HL-60 (cell line): ENCODE results near the gene ACCSL.

Source experiments
- DNase-seq, 2 experiments: peaks; one replicate each; pipeline ENCODE4 v3.0.0-alpha.2; 2010 to 2020; ENCODE audit warnings: low read depth in 1 of 2, low spot score in 1 of 2
- H3K27ac ChIP-seq: fragments of 250-450 bp; sonication (Bioruptor Pico); replicated peaks from 2 replicates; pipeline ENCODE4 v1.5.1; 2020; ENCODE audit warnings: mild to moderate bottlenecking, moderate library complexity
- H3K27me3 ChIP-seq: fragments of 250-450 bp; sonication (Bioruptor Pico); 2 replicates; pipeline ENCODE4 v1.5.1; 2021; ENCODE audit warnings: mild to moderate bottlenecking, moderate library complexity; ENCODE audit not compliant: insufficient read depth, poor library complexity, severe bottlenecking
- H3K4me3 ChIP-seq: replicated peaks from 2 replicates; pipeline ENCODE4 v1.5.1; 2011; ENCODE audit warnings: mild to moderate bottlenecking, control low read depth, low read length; ENCODE audit not compliant: insufficient read depth
- GABPA ChIP-seq: IDR thresholded peaks from 2 replicates; pipeline ENCODE4 v1.6.1; 2012; ENCODE audit warnings: low read depth
- POLR2AphosphoS5 ChIP-seq: IDR thresholded peaks from 2 replicates; pipeline ENCODE4 v1.6.1; 2012; ENCODE audit warnings: low read depth
- SPI1 ChIP-seq: IDR thresholded peaks from 2 replicates; pipeline ENCODE4 v1.6.1; 2012; ENCODE audit warnings: low read depth, mild to moderate bottlenecking, borderline replicate concordance
- TF ChIP-seq, protein P1 (sequence below): IDR thresholded peaks from one replicate; pipeline ENCODE4 v1.5.1; 2011; ENCODE audit warnings: low read length, control low read depth, inconsistent platforms; ENCODE audit not compliant: insufficient read depth
- TF ChIP-seq, protein P2 (sequence below): IDR thresholded peaks from 2 replicates; pipeline ENCODE4 v1.6.1; 2012; ENCODE audit warnings: low read depth; ENCODE audit not compliant: insufficient replicate concordance

The ACCSL gene

DNA sequence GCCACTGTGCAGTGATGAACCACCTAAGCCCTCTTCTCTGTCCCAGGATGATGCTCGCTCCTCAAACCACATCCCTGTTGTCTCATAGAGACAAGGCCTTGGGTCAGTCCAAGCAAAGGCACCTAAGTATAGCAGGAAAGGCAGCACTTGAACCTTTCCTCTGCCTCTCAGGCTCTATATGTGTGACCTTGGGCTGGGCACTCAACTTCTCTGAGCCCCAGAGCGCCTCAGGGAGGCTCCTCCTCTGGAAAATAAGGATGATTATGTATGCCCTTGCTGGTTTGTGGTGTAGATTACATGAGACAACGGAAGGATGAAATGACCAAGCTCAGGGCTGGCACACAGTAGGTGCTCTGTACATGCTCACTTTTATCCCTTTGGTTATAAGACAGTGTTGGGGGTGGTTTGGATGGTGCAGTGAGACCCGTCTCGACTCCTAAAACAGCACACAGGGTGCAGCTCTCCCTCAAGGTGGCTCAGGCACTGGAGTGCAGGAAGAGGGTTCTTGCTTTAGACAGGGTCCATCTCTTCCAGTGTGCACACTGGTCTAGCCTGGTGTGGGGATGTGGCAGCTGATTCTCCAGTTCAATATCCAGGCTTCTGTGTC, 40.2 kb upstream of the ACCSL start:
- no peaks in the 10 kb centered on the region for H3K27me3 ChIP-seq
- no peak for DNase-seq
- TF ChIP-seq, protein P1, sequence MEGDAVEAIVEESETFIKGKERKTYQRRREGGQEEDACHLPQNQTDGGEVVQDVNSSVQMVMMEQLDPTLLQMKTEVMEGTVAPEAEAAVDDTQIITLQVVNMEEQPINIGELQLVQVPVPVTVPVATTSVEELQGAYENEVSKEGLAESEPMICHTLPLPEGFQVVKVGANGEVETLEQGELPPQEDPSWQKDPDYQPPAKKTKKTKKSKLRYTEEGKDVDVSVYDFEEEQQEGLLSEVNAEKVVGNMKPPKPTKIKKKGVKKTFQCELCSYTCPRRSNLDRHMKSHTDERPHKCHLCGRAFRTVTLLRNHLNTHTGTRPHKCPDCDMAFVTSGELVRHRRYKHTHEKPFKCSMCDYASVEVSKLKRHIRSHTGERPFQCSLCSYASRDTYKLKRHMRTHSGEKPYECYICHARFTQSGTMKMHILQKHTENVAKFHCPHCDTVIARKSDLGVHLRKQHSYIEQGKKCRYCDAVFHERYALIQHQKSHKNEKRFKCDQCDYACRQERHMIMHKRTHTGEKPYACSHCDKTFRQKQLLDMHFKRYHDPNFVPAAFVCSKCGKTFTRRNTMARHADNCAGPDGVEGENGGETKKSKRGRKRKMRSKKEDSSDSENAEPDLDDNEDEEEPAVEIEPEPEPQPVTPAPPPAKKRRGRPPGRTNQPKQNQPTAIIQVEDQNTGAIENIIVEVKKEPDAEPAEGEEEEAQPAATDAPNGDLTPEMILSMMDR, result no peak
- TF ChIP-seq GABPA (no peak), SPI1 (no peak), POLR2AphosphoS5 (no peak)
- TF ChIP-seq, protein P2, sequence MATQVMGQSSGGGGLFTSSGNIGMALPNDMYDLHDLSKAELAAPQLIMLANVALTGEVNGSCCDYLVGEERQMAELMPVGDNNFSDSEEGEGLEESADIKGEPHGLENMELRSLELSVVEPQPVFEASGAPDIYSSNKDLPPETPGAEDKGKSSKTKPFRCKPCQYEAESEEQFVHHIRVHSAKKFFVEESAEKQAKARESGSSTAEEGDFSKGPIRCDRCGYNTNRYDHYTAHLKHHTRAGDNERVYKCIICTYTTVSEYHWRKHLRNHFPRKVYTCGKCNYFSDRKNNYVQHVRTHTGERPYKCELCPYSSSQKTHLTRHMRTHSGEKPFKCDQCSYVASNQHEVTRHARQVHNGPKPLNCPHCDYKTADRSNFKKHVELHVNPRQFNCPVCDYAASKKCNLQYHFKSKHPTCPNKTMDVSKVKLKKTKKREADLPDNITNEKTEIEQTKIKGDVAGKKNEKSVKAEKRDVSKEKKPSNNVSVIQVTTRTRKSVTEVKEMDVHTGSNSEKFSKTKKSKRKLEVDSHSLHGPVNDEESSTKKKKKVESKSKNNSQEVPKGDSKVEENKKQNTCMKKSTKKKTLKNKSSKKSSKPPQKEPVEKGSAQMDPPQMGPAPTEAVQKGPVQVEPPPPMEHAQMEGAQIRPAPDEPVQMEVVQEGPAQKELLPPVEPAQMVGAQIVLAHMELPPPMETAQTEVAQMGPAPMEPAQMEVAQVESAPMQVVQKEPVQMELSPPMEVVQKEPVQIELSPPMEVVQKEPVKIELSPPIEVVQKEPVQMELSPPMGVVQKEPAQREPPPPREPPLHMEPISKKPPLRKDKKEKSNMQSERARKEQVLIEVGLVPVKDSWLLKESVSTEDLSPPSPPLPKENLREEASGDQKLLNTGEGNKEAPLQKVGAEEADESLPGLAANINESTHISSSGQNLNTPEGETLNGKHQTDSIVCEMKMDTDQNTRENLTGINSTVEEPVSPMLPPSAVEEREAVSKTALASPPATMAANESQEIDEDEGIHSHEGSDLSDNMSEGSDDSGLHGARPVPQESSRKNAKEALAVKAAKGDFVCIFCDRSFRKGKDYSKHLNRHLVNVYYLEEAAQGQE, result no peak
- H3K27ac ChIP-seq, result no peak overlapping the region
- H3K4me3 ChIP-seq, result no peak overlapping the region

DNA sequence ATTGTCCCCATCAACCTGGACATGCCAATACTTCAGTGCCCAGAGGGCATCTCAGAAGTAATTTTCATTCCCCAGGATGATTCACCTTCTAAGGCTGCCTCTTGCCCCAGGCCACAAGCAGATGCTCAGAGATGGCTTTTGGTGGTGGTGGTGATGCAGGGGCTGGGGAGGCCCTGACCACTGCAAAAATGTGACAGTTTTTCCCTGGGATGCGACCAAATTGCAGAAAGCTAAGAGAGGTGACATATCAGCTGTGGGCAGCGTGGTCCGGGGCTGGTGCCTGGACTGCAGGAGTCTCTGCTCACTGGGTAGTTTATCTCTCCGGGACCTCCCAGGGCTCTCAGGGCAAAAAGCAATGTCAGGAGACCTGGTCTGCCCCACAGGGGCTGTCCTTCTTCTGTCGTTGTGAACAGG, 39.7 kb upstream of the ACCSL start:
- no peak overlapping the region for H3K4me3 ChIP-seq
- no peaks in the 10 kb centered on the region for H3K27me3 ChIP-seq
- TF ChIP-seq, protein P2, result no peak
- TF ChIP-seq GABPA (no peak), POLR2AphosphoS5 (no peak), SPI1 (no peak)
- TF ChIP-seq, protein P1, result no peak
- DNase-seq, result no peak
- no peak overlapping the region for H3K27ac ChIP-seq

DNA sequence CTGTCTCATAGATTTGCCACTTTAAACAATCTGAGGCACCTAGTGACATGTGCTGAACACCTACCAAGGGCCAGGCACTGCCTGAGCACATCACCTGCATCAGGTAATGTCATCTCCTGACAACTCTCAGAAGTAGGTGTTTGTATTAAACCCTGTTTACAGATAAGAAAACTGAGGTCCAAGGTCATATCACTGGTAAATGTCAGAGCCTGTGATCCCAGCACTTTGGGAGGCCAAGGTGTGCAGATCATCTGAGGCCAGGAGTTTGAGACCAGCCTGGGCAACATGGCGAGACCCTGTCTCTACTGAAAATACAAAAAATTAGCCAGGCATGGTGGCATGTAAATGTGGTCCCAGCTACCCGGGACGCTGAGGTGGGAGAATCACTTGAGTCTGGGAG, 39.1 kb upstream of the ACCSL start:
- Histone ChIP-seq H3K27me3 (no peaks in the 10 kb centered on the region), H3K4me3 (no peak overlapping the region), H3K27ac (no peak overlapping the region)
- TF ChIP-seq POLR2AphosphoS5, result no peak
- TF ChIP-seq, protein P1, result no peak
- TF ChIP-seq, protein P2, result no peak
- no peak for TF ChIP-seq GABPA
- no peak for TF ChIP-seq SPI1
- no peak for DNase-seq
